Colonic mucosa (tissue), 4 donors: ENCODE measurements around the gene ATP1B2. TPM values are rescaled to one million over a fixed set of nuclear protein-coding genes. Genes with fewer than 3 reads are reported as not detected.

Experiments
- DNase-seq: peaks from one replicate; pipeline ENCODE4 v3.0.0-alpha.2; 2020
- H3K27ac ChIP-seq: fragments of 200-600 bp; one replicate; pipeline ENCODE4 v1.8.0; 2021
- H3K27me3 ChIP-seq: fragments of 200-600 bp; one replicate; pipeline ENCODE4 v1.8.0; 2021
- H3K36me3 ChIP-seq: fragments of 200-600 bp; one replicate; pipeline ENCODE4 v1.8.0; 2021
- H3K4me1 ChIP-seq: fragments of 200-600 bp; one replicate; pipeline ENCODE4 v1.8.0; 2021; ENCODE audit warnings: mild to moderate bottlenecking
- H3K4me3 ChIP-seq: fragments of 200-600 bp; one replicate; pipeline ENCODE4 v1.8.0; 2021
- H3K9ac ChIP-seq, 2 donors: one replicate each; pipeline ENCODE4 v1.7.0; 2013; ENCODE audit warnings: control low read depth in 2 of 2, low read depth in 2 of 2, low read length in 2 of 2
- H3K9me3 ChIP-seq: fragments of 200-600 bp; one replicate; pipeline ENCODE4 v1.8.0; 2021
- intact Hi-C: fragments of 100-400 bp; cut with DNase I; formaldehyde crosslinking; loops from one replicate; pipeline ENCODE4 v1.14.1; 2022
- total RNA-seq, 2 donors: library from RNA; stranded (reverse); fragmentation: NEBNext Ultra II Directional in 1 of 2; extraction: Animal tissue kit (Norgen Biotek cat#: 25700) in 1 of 2; gene quantifications; one replicate each; pipeline ENCODE4 v1.2.1, GENCODE V29; 2021
- TF ChIP-seq, protein P1 (sequence below): fragments of 200-600 bp; IDR thresholded peaks from one replicate; pipeline ENCODE4 v1.8.0; 2022; ENCODE audit warnings: antibody characterized with exemption, mild to moderate bottlenecking
- donor health status: healthy.
- donor health status: DM: no; HTN: no; CAD: no.
- donor health status: DM: no; HTN: no; CAD: no.

ATP1B2 gene
- total RNA-seq, 2 donors from 2014 or later = 0.54 to 1.4 TPM

DNA sequence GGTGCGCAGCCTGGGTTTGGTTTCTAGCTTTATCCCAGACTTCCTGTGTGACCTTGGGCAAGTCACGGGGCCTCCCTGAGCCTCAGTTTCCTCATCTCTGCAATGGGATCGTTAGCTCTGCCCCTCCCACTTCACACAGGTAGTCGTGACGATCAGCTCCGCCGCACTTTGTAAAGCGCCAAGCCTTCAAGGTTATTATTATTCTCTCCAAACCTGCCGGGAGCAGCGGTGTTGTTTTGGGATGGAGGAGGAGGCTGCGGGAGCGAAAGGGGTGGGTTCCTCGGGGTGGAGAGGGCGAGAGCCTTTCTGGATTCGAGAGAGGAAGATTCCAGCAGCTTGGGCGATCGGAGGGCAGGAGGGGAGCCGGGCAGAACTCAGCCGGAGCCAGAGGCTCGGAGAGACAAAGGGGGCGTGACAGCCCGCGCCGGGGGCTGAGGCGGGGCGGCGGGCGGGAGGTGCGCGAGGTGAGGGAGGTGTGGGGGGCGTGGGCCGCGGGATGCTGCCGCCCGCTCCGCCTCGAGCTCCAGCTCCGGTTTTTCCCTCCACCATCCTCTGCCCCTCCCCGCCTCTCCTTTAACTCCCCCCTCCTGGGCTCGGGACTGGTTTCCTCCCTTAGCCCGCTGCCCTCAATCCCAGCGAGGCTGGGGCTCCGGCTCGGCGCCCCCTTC lies 54.0 kb downstream of the ATP1B2 start, which contains the start of gene EFNB3:
Gene EFNB3, plus strand, starts transcription at position 602 of the 668 bp plus-strand sequence. CDS start 397 bp downstream, outside the sequence.
- no peak for DNase-seq
- TF ChIP-seq, protein P1, sequence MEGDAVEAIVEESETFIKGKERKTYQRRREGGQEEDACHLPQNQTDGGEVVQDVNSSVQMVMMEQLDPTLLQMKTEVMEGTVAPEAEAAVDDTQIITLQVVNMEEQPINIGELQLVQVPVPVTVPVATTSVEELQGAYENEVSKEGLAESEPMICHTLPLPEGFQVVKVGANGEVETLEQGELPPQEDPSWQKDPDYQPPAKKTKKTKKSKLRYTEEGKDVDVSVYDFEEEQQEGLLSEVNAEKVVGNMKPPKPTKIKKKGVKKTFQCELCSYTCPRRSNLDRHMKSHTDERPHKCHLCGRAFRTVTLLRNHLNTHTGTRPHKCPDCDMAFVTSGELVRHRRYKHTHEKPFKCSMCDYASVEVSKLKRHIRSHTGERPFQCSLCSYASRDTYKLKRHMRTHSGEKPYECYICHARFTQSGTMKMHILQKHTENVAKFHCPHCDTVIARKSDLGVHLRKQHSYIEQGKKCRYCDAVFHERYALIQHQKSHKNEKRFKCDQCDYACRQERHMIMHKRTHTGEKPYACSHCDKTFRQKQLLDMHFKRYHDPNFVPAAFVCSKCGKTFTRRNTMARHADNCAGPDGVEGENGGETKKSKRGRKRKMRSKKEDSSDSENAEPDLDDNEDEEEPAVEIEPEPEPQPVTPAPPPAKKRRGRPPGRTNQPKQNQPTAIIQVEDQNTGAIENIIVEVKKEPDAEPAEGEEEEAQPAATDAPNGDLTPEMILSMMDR = no peak
- no peaks in the 10 kb centered on the region for H3K4me1 ChIP-seq
- no peaks in the 10 kb centered on the region for H3K9me3 ChIP-seq
- H3K36me3 ChIP-seq = no peaks in the 10 kb centered on the region
- intact Hi-C loops = no loop called here
- peak within 1 kb of the TSS; percentile 25 for H3K4me3 ChIP-seq
- peaks cover 18% of the 10 kb centered on the region for H3K27me3 ChIP-seq
- H3K27ac ChIP-seq = no peak within 1 kb of the TSS
- no peak within 1 kb of the TSS for H3K9ac ChIP-seq

DNA sequence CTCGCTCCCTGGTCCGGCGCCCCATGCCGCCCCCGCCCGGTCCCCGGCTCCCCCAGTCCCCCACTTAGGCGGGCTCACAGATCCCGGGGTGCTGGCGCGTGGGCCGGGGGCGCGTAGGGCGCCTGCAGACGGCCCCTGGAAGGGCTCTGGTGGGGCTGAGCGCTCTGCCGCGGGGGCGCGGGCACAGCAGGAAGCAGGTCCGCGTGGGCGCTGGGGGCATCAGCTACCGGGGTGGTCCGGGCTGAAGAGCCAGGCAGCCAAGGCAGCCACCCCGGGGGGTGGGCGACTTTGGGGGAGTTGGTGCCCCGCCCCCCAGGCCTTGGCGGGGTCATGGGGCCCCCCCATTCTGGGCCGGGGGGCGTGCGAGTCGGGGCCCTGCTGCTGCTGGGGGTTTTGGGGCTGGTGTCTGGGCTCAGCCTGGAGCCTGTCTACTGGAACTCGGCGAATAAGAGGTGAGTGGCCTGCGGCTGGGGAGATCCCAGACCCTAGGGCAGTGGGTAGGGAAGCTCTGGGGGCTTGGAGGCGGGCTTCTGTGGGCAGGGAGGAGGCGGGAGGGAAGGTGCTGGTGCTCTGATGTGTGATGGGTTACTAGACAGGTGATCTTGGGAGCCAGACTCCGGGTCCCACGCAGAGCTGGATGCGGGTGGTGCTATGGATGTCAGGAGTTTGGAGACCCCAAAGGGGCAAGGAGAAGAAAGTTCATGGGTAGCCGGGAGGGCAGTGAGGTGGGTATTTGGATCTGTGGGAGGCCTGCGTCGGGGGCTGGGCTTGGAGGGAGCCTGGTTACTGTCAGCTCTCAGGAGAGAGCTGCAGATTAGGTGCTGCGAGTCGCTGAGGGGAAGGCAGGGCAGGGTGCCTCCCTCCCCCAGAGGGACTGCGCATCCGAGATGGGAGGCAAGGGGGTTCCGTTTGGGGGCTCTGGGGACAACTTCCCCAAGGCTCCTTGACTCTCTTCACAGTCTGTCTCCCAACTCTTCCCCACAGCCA lies 54.8 kb downstream of the ATP1B2 start:
- Histone ChIP-seq H3K4me3 (peak overlapping the region; percentile 25), H3K27ac (no peak overlapping the region), H3K9ac (no peak overlapping the region), H3K9me3 (no peaks in the 10 kb centered on the region), H3K27me3 (peaks cover 18% of the 10 kb centered on the region), H3K4me1 (no peaks in the 10 kb centered on the region), H3K36me3 (no peaks in the 10 kb centered on the region)
- TF ChIP-seq, protein P1 = no peak
- intact Hi-C loops = no loop called here
- DNase-seq = no peak

DNA sequence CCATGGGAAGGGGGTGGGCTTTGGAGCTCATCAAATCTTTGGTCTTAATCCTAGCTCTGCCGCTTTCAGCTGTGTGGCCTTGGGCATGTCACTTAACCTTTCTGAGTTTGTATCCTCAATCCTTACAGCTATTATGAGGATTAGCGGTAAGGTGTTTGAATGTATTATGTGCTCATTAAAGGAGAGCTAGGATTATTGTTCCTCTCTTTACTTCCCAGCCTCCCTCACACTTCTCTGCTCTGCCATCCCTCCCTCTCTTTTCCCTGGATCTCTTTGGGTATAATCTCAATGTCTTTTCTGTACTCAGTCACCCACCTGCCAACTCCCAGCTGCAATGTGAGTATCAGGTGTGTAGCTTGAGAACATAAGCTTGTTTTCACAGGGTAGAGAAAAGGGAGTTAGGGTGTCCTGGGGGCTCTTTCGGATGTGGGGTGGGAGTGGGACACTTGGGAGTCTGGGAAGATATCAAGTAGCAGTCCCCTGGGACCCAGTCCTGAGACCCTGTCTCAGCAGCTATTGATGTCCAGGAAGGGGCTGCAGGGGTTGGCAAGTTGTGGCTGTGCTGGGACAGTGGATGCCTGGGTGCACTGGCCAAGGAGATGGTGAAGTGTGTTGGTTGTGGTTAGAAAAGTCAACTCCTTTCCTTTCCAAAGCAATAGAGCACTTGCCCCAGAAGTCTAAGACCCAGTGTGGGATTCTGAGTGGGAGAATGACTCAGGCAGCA lies 56.1 kb downstream of the ATP1B2 start:
- Histone ChIP-seq H3K27me3 (peaks cover 18% of the 10 kb centered on the region), H3K4me3 (no peak overlapping the region), H3K9ac (no peak overlapping the region), H3K9me3 (no peaks in the 10 kb centered on the region), H3K36me3 (no peaks in the 10 kb centered on the region), H3K27ac (no peak overlapping the region), H3K4me1 (no peaks in the 10 kb centered on the region)
- no peak for DNase-seq
- intact Hi-C loops = no loop called here
- TF ChIP-seq, protein P1 = no peak

Other genes starting within 250 kb of the ATP1B2 start
- gene TMEM256, start 246.8 kb upstream of the ATP1B2 start, total RNA-seq = 100 to 1,000 TPM in 1 of 2 donors, 10 to 100 TPM in 1; 88.2 to 101 TPM
- 1 to 10 TPM; 2.5 to 5.0 TPM for gene NLGN2, start 243.1 kb upstream of the ATP1B2 start, total RNA-seq
- gene SPEM1, start 230.6 kb upstream of the ATP1B2 start, total RNA-seq = not detected
- not detected for gene SPEM2, start 225.3 kb upstream of the ATP1B2 start, total RNA-seq
- not detected for gene SPEM3, start 222.1 kb upstream of the ATP1B2 start, total RNA-seq
- gene TMEM102, start 215.5 kb upstream of the ATP1B2 start, total RNA-seq = 10 to 100 TPM; 20.4 to 20.6 TPM
- gene FGF11, start 211.4 kb upstream of the ATP1B2 start, total RNA-seq = 1 to 10 TPM; 1.2 to 1.6 TPM
- 1 to 10 TPM; 4.3 to 6.1 TPM for gene CHRNB1, start 205.9 kb upstream of the ATP1B2 start, total RNA-seq
- 10 to 100 TPM; 12.9 to 26.7 TPM for gene ZBTB4, start 171.3 kb upstream of the ATP1B2 start, total RNA-seq
- not detected for gene SLC35G6, start 169.5 kb upstream of the ATP1B2 start, total RNA-seq
- 100 to 1,000 TPM in 1 of 2 donors, 10 to 100 TPM in 1; 73.5 to 137 TPM for gene POLR2A, start 166.6 kb upstream of the ATP1B2 start, total RNA-seq
- 10 to 100 TPM; 11.4 to 18.3 TPM for gene TNFSF12, start 101.9 kb upstream of the ATP1B2 start, total RNA-seq
- 100 to 1,000 TPM in 1 of 2 donors, 10 to 100 TPM in 1; 67.5 to 125 TPM for gene TNFSF13, start 92.2 kb upstream of the ATP1B2 start, total RNA-seq
- gene SENP3, start 89.0 kb upstream of the ATP1B2 start, total RNA-seq = 10 to 100 TPM; 25.7 to 56.6 TPM
- 10 to 100 TPM; 37.7 to 56.6 TPM for gene CD68, start 71.3 kb upstream of the ATP1B2 start, total RNA-seq
- gene MPDU1, start 67.1 kb upstream of the ATP1B2 start, total RNA-seq = 100 to 1,000 TPM in 1 of 2 donors, 10 to 100 TPM in 1; 80.1 to 111 TPM
- 1 to 10 TPM in 1 of 2 donors, under 1 TPM in 1; 0.61 to 1.0 TPM for gene SOX15, start 60.8 kb upstream of the ATP1B2 start, total RNA-seq
- gene FXR2, start 36.0 kb upstream of the ATP1B2 start, total RNA-seq = 10 to 100 TPM; 24.9 to 27.4 TPM
- gene SAT2, start 23.1 kb upstream of the ATP1B2 start, total RNA-seq = 10 to 100 TPM; 55.3 to 77.3 TPM
- gene SHBG, start 20.8 kb upstream of the ATP1B2 start, total RNA-seq = under 1 TPM; 0.42 to 0.64 TPM
- gene TP53, start 36.6 kb downstream of the ATP1B2 start, total RNA-seq = 10 to 100 TPM; 64.3 to 90.0 TPM
- 10 to 100 TPM in 1 of 2 donors, 1 to 10 TPM in 1; 6.0 to 22.6 TPM for gene WRAP53, start 37.6 kb downstream of the ATP1B2 start, total RNA-seq
- gene EFNB3, start 54.3 kb downstream of the ATP1B2 start, total RNA-seq = under 1 TPM; 0.42 to 0.82 TPM
- gene DNAH2, start 66.8 kb downstream of the ATP1B2 start, total RNA-seq = under 1 TPM; 0.32 to 0.62 TPM
- gene KDM6B, start 183.3 kb downstream of the ATP1B2 start, total RNA-seq = 10 to 100 TPM; 32.7 to 42.6 TPM
- 1 to 10 TPM; 2.5 to 2.7 TPM for gene TMEM88, start 204.1 kb downstream of the ATP1B2 start, total RNA-seq
- gene NAA38, start 206.6 kb downstream of the ATP1B2 start, total RNA-seq = 100 to 1,000 TPM in 1 of 2 donors, 10 to 100 TPM in 1; 59.5 to 133 TPM
- gene CYB5D1, start 207.1 kb downstream of the ATP1B2 start, total RNA-seq = 10 to 100 TPM in 1 of 2 donors, 1 to 10 TPM in 1; 9.4 to 18.2 TPM
- 100 to 1,000 TPM in 1 of 2 donors, 10 to 100 TPM in 1; 56.3 to 108 TPM for gene CHD3, start 237.9 kb downstream of the ATP1B2 start, total RNA-seq